IMR-90 (cell line): ENCODE measurements around the gene TEX14. TPM values are rescaled to one million over a fixed set of nuclear protein-coding genes. Genes with fewer than 3 reads are reported as not detected.
A peak's percentile ranks its signal among the peaks of the same experiment; 100 is the strongest.
"Not testable (repeated sequence)": the region's sequence is repeated elsewhere in the genome, so short reads cannot be mapped to it uniquely, and the experiment has no call there.

Experiments
- ATAC-seq: fragments of 200-7000 bp; cut with Tn5 transposase; 2 replicates; pipeline ENCODE4 v1.9.1; 2020; ENCODE audit warnings: low read depth, mild to moderate bottlenecking, moderate library complexity
- BruUV-seq: library from RNA; stranded (reverse); fragments of 400-500 nt; replicated peaks from 2 replicates; lab custom pipeline; 2021; lab: Mats Ljungman, UMichigan
- CTCF ChIA-PET: fragments of 300-600 bp; formaldehyde crosslinking; extraction: SDS; loops from one replicate; lab custom pipeline; 2021; ENCODE audit warnings: antibody characterized with exemption; lab: Yijun Ruan, JAX
- POLR2A ChIA-PET: fragments of 300-600 bp; sonication (Branson Sonifier 250); formaldehyde crosslinking; loops from one replicate; lab custom pipeline; 2022; ENCODE audit warnings: antibody characterized with exemption; ENCODE audit not compliant: unreplicated experiment; lab: Charles Lee
- DNase-seq: peaks from one replicate; pipeline ENCODE4 v3.0.0; 2013
- H2AFZ ChIP-seq: replicated peaks from 2 replicates; pipeline ENCODE3; 2013; ENCODE audit warnings: low read length, mild to moderate bottlenecking; ENCODE audit not compliant: poor library complexity
- H2AK5ac ChIP-seq: 2 replicates; pipeline ENCODE4 v1.6.1; 2013; ENCODE audit warnings: low read depth, low read length, inconsistent platforms
- H2AK9ac ChIP-seq: replicated peaks from 2 replicates; pipeline ENCODE3; 2013; ENCODE audit warnings: mild to moderate bottlenecking, low read depth, low read length, moderate library complexity; ENCODE audit not compliant: poor library complexity
- H2BK120ac ChIP-seq: 2 replicates; pipeline ENCODE4 v1.6.1; 2013; ENCODE audit warnings: low read depth, low read length, inconsistent platforms
- H2BK15ac ChIP-seq: 3 replicates; pipeline ENCODE4 v1.6.1; 2013; ENCODE audit warnings: low read depth, low read length, inconsistent platforms
- H2BK20ac ChIP-seq: 2 replicates; pipeline ENCODE4 v1.6.1; 2013; ENCODE audit warnings: low read depth, mild to moderate bottlenecking, inconsistent platforms, low read length, moderate library complexity
- H2BK5ac ChIP-seq: 2 replicates; pipeline ENCODE4 v1.6.1; 2013; ENCODE audit warnings: mild to moderate bottlenecking, low read depth, low read length, inconsistent platforms; ENCODE audit not compliant: poor library complexity, severe bottlenecking
- H3K14ac ChIP-seq: replicated peaks from 2 replicates; pipeline ENCODE4 v1.6.1; 2013; ENCODE audit warnings: low read depth, low read length, inconsistent platforms
- H3K18ac ChIP-seq: 2 replicates; pipeline ENCODE4 v1.6.1; 2013; ENCODE audit warnings: low read depth, low read length, control low read depth
- H3K23ac ChIP-seq: 2 replicates; pipeline ENCODE4 v1.6.1; 2013; ENCODE audit warnings: low read depth, low read length, inconsistent platforms
- H3K27ac ChIP-seq: 2 replicates; pipeline ENCODE4 v1.5.1; 2013; ENCODE audit warnings: mild to moderate bottlenecking, control low read depth, low read length; ENCODE audit not compliant: insufficient read depth
- H3K27me3 ChIP-seq: 2 replicates; pipeline ENCODE4 v1.6.1; 2013; ENCODE audit warnings: low read length; ENCODE audit not compliant: control insufficient read depth, insufficient read depth
- H3K36me3 ChIP-seq: 2 replicates; pipeline ENCODE4 v1.6.1; 2013; ENCODE audit warnings: low read length, mixed read lengths; ENCODE audit not compliant: control insufficient read depth, insufficient read depth
- H3K4ac ChIP-seq: 2 replicates; pipeline ENCODE4 v1.6.1; 2013; ENCODE audit warnings: low read depth, low read length, inconsistent platforms
- H3K4me1 ChIP-seq: 2 replicates; pipeline ENCODE4 v1.6.1; 2013; ENCODE audit warnings: low read length, mixed read lengths; ENCODE audit not compliant: control insufficient read depth, insufficient read depth
- H3K4me2 ChIP-seq: 2 replicates; pipeline ENCODE4 v1.6.1; 2013; ENCODE audit warnings: low read depth, mild to moderate bottlenecking, control low read depth, low read length, moderate library complexity
- H3K4me3 ChIP-seq: 2 replicates; pipeline ENCODE4 v1.5.1; 2013; ENCODE audit warnings: low read depth, mild to moderate bottlenecking, control low read depth, low read length, moderate library complexity; ENCODE audit not compliant: insufficient read depth
- H3K56ac ChIP-seq: 2 replicates; pipeline ENCODE4 v1.6.1; 2013; ENCODE audit warnings: low read length, inconsistent platforms; ENCODE audit not compliant: insufficient read depth; ENCODE audit errors: extremely low read depth
- H3K79me1 ChIP-seq, 2 experiments: 2 replicates each; pipeline ENCODE4 v1.6.1; 2013; ENCODE audit warnings: low read length in 2 of 2, inconsistent platforms in 1 of 2, low read depth in 1 of 2
- H3K9ac ChIP-seq: 2 replicates; pipeline ENCODE4 v1.6.1; 2013; ENCODE audit warnings: low read depth, low read length, control low read depth
- H3K9me1 ChIP-seq: 2 replicates; pipeline ENCODE4 v1.6.1; 2013; ENCODE audit warnings: low read length, inconsistent platforms; ENCODE audit not compliant: insufficient read depth
- H3K9me3 ChIP-seq: 2 replicates; pipeline ENCODE4 v1.6.1; 2013; ENCODE audit warnings: low read length; ENCODE audit not compliant: control insufficient read depth, insufficient read depth
- H4K20me1 ChIP-seq: 2 replicates; pipeline ENCODE4 v1.6.1; 2013; ENCODE audit warnings: low read length, inconsistent platforms; ENCODE audit not compliant: insufficient read depth
- H4K5ac ChIP-seq: 2 replicates; pipeline ENCODE4 v1.6.1; 2013; ENCODE audit warnings: mild to moderate bottlenecking, low read depth, low read length, control low read depth
- H4K8ac ChIP-seq, 2 experiments: 2 replicates each; pipeline ENCODE4 v1.6.1; 2013; ENCODE audit warnings: low read depth in 2 of 2, low read length in 2 of 2, control low read depth in 1 of 2, inconsistent platforms in 1 of 2
- H4K91ac ChIP-seq: 2 replicates; pipeline ENCODE4 v1.6.1; 2013; ENCODE audit warnings: low read depth, low read length, inconsistent platforms; ENCODE audit not compliant: insufficient read depth
- CEBPB ChIP-seq: IDR thresholded peaks from 2 replicates; pipeline ENCODE4 v1.6.1; 2012; ENCODE audit warnings: low read depth, low read length, improper control_type of control experiment
- WGBS, 2 experiments: methylation state at CpG; one replicate each; pipeline versions ENCODE4 v1.1.5 to v1.1.7; 2013; ENCODE audit warnings: missing lambda C conversion rate in 2 of 2; ENCODE audit not compliant: insufficient read length in 1 of 2; ENCODE audit errors: extremely low coverage in 2 of 2; 5-methylcytosine and 5-hydroxymethylcytosine counted together
- dilution Hi-C: fragments of 300-500 bp; cut with HindIII; formaldehyde crosslinking; loops from one replicate; pipeline ENCODE4 v1.14.3; 2018; ENCODE audit warnings: low sequenced_read_pairs; ENCODE audit not compliant: unreplicated experiment
- in situ Hi-C: fragments of 300-500 bp; cut with MboI; formaldehyde crosslinking; loops from 3 replicates; pipeline ENCODE4 v1.14.3; 2019; ENCODE audit warnings: low sequenced_read_pairs, inconsistent platforms, mixed read lengths
- intact Hi-C: fragments of 100-400 bp; cut with micrococcal nuclease; formaldehyde crosslinking; loops from 2 replicates; pipeline ENCODE4 v1.10.0; 2022
- polyA plus RNA-seq, 3 experiments: library from polyadenylated mRNA; depleted of rRNA; stranded (reverse); fragments of >200 nt; gene quantifications; 2 replicates each; pipeline ENCODE4 v1.2.3, GENCODE V29; 2012; ENCODE audit warnings: low replicate concordance in 1 of 3
- total RNA-seq: library from RNA; depleted of rRNA; stranded (reverse); fragments of >200 nt; gene quantifications from 2 replicates; pipeline ENCODE4 v1.2.3, GENCODE V29; 2012

TEX14 gene
- total and polyA plus RNA-seq, 2 of the 4 experiments (the other 2 are of a cell fraction), result not detected

DNA sequence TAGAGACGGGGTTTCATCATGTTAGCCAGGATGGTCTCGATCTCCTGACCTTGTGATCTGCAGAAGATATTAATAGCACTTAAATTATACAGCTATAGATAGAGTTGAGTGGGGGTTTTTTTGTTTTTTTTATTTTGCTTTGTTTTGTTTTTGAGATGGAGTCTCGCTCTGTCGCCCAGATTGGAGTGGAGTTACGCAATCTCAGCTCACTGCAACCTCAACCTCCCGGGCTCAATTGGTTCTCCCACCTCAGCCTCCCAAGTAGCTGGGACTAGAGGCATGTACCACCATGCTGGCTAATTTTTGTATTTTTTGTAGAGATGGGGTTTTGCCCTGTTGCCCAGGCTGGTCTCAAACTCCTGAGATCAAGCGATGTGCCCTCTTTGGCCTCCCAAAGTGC is 1.8 kb downstream of the TEX14 start:
- H3K9me3 ChIP-seq, H2AFZ ChIP-seq, H4K5ac ChIP-seq, H3K14ac ChIP-seq, H2AK9ac ChIP-seq, BruUV-seq, H2BK5ac ChIP-seq, H3K9me1 ChIP-seq, H3K56ac ChIP-seq, H2BK20ac ChIP-seq, H3K23ac ChIP-seq, DNase-seq, H3K4ac ChIP-seq, H4K8ac ChIP-seq, H3K4me1 ChIP-seq, CTCF ChIA-PET, POLR2A ChIA-PET, in situ Hi-C loops, H3K27me3 ChIP-seq, H4K91ac ChIP-seq, H3K18ac ChIP-seq, H3K36me3 ChIP-seq, dilution Hi-C loops, H3K27ac ChIP-seq, H3K4me2 ChIP-seq, H4K20me1 ChIP-seq, ATAC-seq, H2BK15ac ChIP-seq, H3K4me3 ChIP-seq, H2AK5ac ChIP-seq, H3K9ac ChIP-seq, H2BK120ac ChIP-seq: not testable (repeated sequence)
- H3K79me1 ChIP-seq, result peaks cover 9 to 27% of the 10 kb centered on the region in 2 experiments
- peak; percentile 70 for TF ChIP-seq CEBPB
- intact Hi-C loops, result loop anchor here (5.0 kb wide), 1 partner anchor 103 kb away; no protein-coding TSS in a partner anchor
- WGBS, 2 experiments, result no CpG with 5 or more reads among the region's 7 CpGs
